Activated naive CD4-positive, alpha-beta T cell treated with anti-CD3 and anti-CD28 coated beads, Interleukin-2, amount 10 ng/mL, durations not matched to agents 7 days and 5 days (primary cell): Measurements from ENCODE around the gene WNK4.
"Not testable (repeated sequence)": the region's sequence is repeated elsewhere in the genome, so short reads cannot be mapped to it uniquely, and the experiment has no call there.

Source experiments
- CTCF ChIA-PET: fragments of 350-600 bp; sonication (Branson Sonifier 250); formaldehyde crosslinking; loops from one replicate; lab custom pipeline; 2021; ENCODE audit warnings: antibody characterized with exemption; lab: Charles Lee
- DNase-seq: peaks from one replicate; pipeline ENCODE4 v3.0.0-alpha.2; 2020
- H3K27ac Mint-ChIP-seq: one replicate; pipeline ENCODE4 v1.8.0; 2021; ENCODE audit warnings: mild to moderate bottlenecking, moderate library complexity, mixed read lengths
- H3K27me3 Mint-ChIP-seq: one replicate; pipeline ENCODE4 v1.8.0; 2021; ENCODE audit warnings: mild to moderate bottlenecking, mixed read lengths
- H3K36me3 Mint-ChIP-seq: one replicate; pipeline ENCODE4 v1.8.0; 2021; ENCODE audit warnings: mixed read lengths
- H3K4me1 Mint-ChIP-seq: one replicate; pipeline ENCODE4 v1.8.0; 2021; ENCODE audit warnings: mixed read lengths
- H3K4me3 Mint-ChIP-seq: one replicate; pipeline ENCODE4 v1.8.0; 2021; ENCODE audit warnings: mild to moderate bottlenecking, moderate library complexity, mixed read lengths
- H3K9me3 Mint-ChIP-seq: one replicate; pipeline ENCODE4 v1.8.0; 2021; ENCODE audit warnings: mixed read lengths

Gene WNK4

DNA sequence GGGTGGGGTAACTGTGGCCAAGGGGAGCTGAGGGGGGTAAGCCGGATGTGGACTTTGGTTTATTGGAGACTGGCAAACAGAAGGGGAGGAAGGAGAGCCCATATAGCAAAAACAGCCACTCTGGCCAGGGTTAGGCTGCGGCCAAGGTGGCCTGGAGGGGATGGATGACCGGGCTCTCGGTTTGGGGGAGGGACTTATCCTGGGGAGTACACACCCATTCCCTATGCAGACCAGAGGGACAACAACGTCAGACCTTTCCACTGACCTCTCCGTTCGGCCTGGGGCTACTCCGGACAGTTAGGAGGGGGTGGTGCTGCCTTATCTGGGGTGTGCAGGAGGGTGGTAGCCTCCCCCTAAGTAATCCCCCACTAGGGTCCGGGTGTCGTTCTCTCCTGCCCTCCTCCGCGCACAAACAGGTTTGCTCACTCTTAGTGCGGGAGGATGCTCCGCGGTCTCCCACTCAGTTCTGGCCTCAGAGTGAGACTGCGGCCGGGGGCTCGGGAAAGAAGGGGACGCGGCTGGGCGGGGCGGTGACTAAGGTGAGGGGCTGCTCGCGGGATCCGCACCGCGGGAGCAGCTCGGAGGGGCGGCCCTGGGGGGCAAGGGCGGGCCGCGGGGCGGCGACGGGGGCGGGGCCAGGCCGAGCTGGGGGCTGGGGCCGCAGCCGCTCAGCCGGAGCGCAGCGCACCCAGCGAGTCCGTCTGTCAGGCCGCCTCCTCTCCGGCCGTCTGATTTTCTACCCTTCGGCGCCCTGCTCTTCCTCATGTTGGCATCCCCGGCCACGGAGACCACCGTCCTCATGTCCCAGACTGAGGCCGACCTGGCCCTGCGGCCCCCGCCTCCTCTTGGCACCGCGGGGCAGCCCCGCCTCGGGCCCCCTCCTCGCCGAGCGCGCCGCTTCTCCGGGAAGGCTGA lies at the start of gene WNK4:
TSS of gene WNK4 (plus strand) at position 675 of the 915 bp plus-strand sequence. CDS start at position 764, 89 bp downstream.
- no peak within 1 kb of the TSS for H3K27ac Mint-ChIP-seq
- CTCF ChIA-PET, result interaction anchor here (1.0 kb wide), 1 partner anchor 40 kb away, joined by 3 read pairs; no protein-coding TSS in a partner anchor
- peaks cover 26% of the 10 kb centered on the region for H3K4me1 Mint-ChIP-seq
- no peak for DNase-seq
- H3K9me3 Mint-ChIP-seq, result no peaks in the 10 kb centered on the region
- H3K27me3 Mint-ChIP-seq, result peaks cover 62% of the 10 kb centered on the region
- H3K36me3 Mint-ChIP-seq, result peaks cover 30% of the 10 kb centered on the region
- H3K4me3 Mint-ChIP-seq, result no peak within 1 kb of the TSS

DNA sequence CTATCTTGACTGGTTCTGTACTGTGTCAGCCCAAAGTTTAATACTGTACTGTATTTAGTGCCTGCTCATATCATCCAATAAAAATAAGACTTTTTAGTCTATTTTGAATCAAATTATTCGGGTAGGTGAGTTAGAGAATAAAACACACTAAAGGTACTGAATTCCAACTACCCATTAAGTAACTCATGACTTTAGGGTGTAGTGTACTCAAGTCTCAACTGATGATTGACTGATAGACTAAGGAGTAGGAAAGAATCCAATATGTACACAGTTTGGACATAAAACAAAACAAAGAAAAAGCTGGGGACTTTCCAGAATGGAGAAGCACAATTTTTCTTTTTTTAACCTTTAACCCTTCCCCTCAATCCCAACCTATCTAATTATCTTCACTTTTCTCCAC lies 39.7 kb upstream of the WNK4 start:
- Mint-ChIP-seq H3K27ac (no peak overlapping the region), H3K9me3 (no peaks in the 10 kb centered on the region), H3K4me1 (peaks cover 22% of the 10 kb centered on the region), H3K36me3 (no peaks in the 10 kb centered on the region), H3K27me3 (peaks cover 5% of the 10 kb centered on the region), H3K4me3 (no peak overlapping the region)
- CTCF ChIA-PET, result no interaction called here
- no peak for DNase-seq

DNA sequence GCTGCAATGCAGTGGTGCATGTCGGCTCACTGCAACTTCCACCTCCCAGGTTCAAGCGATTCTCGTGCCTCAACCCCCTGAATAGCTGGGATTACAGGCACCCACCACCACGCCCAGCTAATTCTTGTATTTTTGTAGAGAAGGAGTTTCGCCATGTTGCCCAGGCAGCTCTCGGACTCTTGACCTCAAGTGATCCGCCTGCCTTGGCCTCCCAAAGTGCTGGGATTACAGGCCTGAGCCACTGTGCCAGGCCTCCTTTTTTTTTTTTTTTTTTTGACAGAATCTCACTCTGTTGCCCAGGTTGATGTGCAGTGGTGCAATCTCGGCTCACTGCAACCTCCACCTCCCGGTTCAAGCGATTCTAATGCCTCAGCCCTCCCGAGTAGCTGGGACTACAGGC lies 37.5 kb upstream of the WNK4 start:
- not testable (repeated sequence) for DNase-seq, H3K9me3 Mint-ChIP-seq, H3K4me3 Mint-ChIP-seq, H3K36me3 Mint-ChIP-seq, H3K27ac Mint-ChIP-seq
- peaks cover 22% of the 10 kb centered on the region for H3K4me1 Mint-ChIP-seq
- CTCF ChIA-PET, result interaction anchor here (1.3 kb wide), 1 partner anchor 16 kb away, joined by 3 read pairs; no protein-coding TSS in a partner anchor
- peaks cover 23% of the 10 kb centered on the region for H3K27me3 Mint-ChIP-seq

DNA sequence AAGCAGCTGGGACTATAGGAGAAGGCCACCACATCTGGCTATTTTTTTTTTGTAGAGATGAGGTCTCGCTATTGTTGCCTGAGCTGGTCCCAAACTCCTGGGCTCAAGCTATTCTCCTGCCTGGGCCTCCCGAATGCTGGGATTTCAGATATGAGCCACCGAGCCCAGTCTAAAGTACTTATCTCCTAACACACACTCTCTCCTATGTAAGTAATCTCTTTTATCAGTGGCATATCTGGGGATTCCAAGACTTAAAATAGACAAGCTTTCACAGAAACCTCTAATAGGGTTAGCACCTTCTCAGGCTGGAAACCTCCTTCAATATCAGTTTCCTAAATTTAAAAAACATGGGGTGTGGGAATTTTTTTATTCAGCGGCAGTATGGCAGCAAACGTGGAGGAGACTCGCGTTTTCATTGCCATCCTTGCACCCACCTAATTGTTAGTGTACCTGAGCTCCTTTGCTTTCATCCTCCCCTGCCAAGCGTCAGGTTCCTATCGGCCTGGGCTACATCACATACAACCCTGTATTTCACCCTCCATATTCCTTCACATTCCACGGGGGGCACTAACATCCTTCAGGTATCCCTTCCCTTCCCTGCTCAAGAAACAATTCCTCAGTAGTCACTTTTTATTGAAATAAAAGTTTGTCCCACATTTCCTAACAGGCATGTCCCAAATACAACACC lies 36.7 kb upstream of the WNK4 start:
- CTCF ChIA-PET, result interaction anchor here (1.3 kb wide), 1 partner anchor 16 kb away, joined by 3 read pairs; no protein-coding TSS in a partner anchor
- no peaks in the 10 kb centered on the region for H3K9me3 Mint-ChIP-seq
- no peak for DNase-seq
- H3K4me3 Mint-ChIP-seq, result peak overlapping the region; percentile 98
- H3K27me3 Mint-ChIP-seq, result peaks cover 32% of the 10 kb centered on the region
- peaks cover 22% of the 10 kb centered on the region for H3K4me1 Mint-ChIP-seq
- no peaks in the 10 kb centered on the region for H3K36me3 Mint-ChIP-seq
- H3K27ac Mint-ChIP-seq, result peak overlapping the region; percentile 94

DNA sequence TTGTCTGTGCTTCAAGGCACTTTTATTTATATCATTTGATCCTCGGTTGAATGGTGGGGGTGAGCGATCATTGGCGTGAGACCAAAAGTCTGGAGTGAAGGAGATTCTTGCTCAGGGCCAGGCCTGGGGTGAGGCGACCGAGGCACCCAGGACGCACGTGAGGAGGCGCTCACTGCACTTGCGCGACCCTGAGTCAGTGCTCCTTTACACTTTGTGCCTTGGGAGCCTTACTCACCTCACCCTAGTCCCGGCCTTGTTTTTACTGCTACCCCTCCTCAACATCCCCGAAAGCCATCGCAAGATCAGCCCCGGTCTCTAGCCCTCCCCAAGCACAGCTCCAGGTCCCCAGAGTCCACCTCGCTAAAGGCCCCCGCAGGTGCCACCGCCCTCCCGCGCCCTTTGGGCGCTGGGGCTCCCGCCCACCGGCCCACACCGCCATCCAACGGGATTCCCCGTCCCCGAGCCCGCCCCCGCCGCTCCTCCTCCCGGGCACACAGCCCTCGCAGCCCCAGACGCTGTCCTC lies 36.1 kb upstream of the WNK4 start:
- CTCF ChIA-PET, result interaction anchor here (1.3 kb wide), 1 partner anchor 17 kb away, joined by 3 read pairs; no protein-coding TSS in a partner anchor
- Mint-ChIP-seq H3K36me3 (no peaks in the 10 kb centered on the region), H3K27ac (peak overlapping the region; percentile 94), H3K4me3 (peak overlapping the region; percentile 98), H3K27me3 (peaks cover 36% of the 10 kb centered on the region), H3K9me3 (no peaks in the 10 kb centered on the region), H3K4me1 (peaks cover 22% of the 10 kb centered on the region)
- peak; percentile 80 for DNase-seq

DNA sequence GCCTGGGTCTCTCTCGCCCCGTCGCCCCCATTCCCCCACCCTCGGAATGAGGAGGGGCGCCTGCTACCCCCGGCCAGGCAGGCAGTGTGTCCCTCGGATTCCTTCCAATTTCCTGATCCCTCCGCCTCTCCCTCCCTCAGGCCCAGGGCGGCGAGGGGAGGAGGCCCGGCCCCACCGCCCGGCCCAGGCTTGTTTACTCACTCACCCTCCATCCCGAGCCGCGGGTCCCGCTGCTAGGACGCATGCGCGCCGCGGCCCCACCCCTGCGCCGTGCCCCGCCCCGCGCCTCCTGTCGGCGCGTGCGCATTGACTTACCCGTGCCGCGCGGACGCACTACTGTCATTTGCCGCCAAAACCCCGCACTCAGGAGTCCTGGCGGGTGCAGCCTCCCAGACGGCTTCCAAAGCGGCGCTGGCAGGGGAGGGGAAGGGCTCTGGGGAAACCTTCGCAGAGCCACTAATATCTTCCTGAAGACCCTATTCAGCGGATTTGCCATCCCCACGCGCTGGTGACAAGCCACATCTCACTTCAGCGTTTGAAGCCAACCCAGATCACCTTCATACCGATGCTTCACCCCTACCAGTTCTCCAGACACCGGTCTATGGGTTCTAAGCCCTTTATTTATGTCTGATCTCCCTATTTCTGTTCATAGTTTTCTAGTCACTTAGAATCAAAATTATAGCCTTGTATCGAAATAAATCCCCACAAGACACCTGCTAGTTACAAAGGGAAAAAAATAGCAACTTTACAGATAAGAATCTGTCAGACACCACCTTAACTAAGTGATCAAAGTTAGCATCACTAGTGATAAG lies 35.4 kb upstream of the WNK4 start, which contains the start of gene EZH1:
TSS of gene EZH1 (minus strand) at position 235 of the 812 bp plus-strand sequence. CDS start 16,099 bp downstream, outside the sequence.
- Mint-ChIP-seq H3K9me3 (no peaks in the 10 kb centered on the region), H3K36me3 (no peaks in the 10 kb centered on the region), H3K4me1 (peaks cover 22% of the 10 kb centered on the region), H3K27ac (peak within 1 kb of the TSS; percentile 94), H3K27me3 (peaks cover 41% of the 10 kb centered on the region), H3K4me3 (peak within 1 kb of the TSS; percentile 98)
- CTCF ChIA-PET, result no interaction called here
- DNase-seq, result peak; percentile 92

DNA sequence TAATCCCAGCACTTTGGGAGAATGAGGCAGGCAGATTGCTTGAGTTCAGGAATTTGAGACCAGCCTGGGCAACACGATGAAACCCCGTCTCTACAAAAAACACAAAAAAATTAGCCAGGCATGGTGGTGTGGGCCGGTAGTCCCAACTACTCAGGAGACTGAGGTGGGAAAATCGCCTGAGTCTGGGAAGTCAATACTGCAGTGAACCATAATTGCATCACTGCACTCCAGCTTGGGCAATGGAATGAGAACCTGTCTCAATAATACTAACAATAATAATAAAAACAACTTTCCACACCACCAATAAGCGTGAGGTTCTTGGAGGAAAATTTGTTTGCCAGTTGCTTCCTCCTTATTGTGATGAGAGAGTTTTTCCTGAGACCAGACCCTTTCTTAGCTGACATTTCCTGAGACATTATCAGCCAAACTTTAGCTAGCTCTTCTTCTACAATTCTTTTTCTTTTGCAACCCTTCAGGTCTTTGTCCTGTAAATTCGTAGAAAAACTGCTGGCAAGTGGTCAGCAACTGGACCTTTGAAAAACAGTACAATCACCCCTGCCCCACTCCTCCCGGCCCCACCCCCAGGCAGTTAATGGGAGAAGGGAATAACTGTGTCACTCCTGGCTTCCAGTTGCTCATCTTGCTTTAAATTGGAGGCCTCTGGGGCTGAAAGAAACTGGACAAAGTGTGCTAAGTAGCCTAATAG lies 32.1 kb upstream of the WNK4 start:
- Mint-ChIP-seq H3K27me3 (peaks cover 69% of the 10 kb centered on the region), H3K36me3 (no peaks in the 10 kb centered on the region), H3K27ac (no peak overlapping the region), H3K4me1 (peaks cover 18% of the 10 kb centered on the region), H3K9me3 (no peaks in the 10 kb centered on the region), H3K4me3 (no peak overlapping the region)
- CTCF ChIA-PET, result interaction anchor here (1.0 kb wide), 1 partner anchor 15 kb away, joined by 5 read pairs; no protein-coding TSS in a partner anchor
- DNase-seq, result no peak

DNA sequence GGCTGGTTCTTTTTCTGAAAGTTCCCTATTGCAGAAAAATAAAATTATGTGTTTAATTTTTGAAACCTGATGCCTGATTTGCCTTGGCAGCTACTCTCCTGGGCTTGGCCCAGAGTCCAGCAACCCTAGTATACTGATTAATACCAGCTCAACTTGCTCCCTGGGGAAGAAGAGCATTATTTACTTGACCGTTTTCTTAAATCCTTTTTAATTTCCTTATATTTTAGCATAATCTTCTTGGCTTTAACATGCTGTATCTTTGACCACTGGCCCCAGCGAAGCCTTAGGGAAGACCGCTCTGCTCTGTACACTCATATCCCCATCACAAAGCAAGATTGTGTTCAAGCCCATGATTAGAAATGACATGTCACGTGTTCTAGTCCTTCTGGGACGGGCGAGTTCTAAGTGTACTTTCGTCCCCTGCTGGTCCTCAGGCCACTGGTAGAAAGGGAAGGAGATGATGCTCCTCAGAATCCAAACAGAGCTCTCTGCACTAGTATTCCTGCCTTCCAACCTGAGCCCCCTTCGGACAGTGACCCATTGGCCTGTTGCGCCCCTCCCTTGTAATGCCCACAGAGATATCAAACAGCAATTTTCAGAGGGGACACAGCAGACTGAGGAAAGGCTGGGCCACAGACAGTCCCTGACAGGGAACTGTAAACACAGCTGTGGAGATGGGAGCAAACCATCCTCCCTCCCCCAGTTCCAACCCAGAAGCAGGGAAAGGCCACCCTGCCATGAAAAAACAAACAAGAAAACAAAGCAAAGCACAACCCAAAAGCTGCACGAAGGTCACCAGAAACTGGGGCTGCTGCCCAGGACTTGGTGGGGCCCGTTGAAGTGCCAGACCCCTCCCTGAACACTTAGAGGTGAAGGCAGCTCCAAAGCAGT lies 31.3 kb upstream of the WNK4 start:
- H3K27ac Mint-ChIP-seq, result no peak overlapping the region
- peaks cover 77% of the 10 kb centered on the region for H3K27me3 Mint-ChIP-seq
- H3K36me3 Mint-ChIP-seq, result no peaks in the 10 kb centered on the region
- no peak for DNase-seq
- CTCF ChIA-PET, result interaction anchor here (1.0 to 2.8 kb wide), 3 partner anchors 14 to 342 kb away, joined by 3 to 10 read pairs (median 5); no protein-coding TSS in a partner anchor
- no peak overlapping the region for H3K4me3 Mint-ChIP-seq
- H3K4me1 Mint-ChIP-seq, result peaks cover 10% of the 10 kb centered on the region
- no peaks in the 10 kb centered on the region for H3K9me3 Mint-ChIP-seq

DNA sequence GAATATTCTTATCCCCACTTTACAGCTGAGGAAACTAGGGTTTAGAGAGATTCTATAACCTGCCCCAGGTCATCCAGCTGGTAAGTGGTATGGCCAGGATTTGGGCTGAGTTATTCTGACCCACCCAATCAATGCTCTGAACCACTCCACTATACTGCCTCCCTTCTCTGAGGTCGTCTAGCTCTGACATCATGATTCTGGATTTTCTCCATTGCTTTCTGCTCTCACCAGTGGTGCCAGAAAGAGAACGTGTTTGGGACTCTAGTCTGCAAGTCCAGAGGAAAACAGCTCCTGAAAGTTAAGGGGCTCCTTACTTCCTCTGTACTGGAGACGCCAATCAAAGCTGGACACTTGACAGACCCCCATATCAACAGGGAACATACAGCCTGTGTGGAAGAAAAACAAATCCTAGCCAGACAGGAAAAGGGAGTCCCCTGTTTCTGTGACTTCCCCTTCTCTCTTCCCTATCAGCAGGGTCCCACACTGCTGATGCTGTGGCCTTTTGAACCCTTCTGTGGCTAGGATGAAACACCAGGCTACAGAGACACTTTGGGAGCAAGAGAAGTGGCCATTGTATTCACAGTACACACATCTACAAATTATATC lies 29.6 kb upstream of the WNK4 start:
- Mint-ChIP-seq H3K4me3 (no peak overlapping the region), H3K27me3 (peaks cover 85% of the 10 kb centered on the region), H3K4me1 (no peaks in the 10 kb centered on the region), H3K27ac (no peak overlapping the region), H3K36me3 (no peaks in the 10 kb centered on the region), H3K9me3 (no peaks in the 10 kb centered on the region)
- no peak for DNase-seq
- CTCF ChIA-PET, result interaction anchor here (1.1 to 2.8 kb wide), 2 partner anchors 10 to 13 kb away, joined by 3 to 10 read pairs; partner anchors contain the start of gene RAMP2

DNA sequence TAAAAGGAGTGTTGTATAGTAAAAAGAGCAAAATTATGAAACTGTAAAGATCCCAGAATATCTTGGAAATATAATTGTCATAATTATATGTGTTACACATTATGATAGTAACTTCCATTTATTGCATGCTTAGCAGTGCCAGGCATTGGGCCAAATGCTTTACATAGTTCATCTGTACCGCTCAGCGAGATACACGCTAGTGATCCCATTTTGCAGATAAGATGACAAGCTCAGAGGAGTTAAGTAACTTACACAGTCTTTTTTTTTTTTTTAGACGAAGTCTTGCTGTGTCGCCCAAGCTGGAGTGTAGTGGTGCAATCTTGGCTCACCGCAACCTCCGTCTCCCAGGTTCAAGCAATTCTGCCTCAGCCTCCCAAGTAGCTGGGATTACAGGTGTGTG lies 28.8 kb upstream of the WNK4 start:
- Mint-ChIP-seq H3K4me1 (no peaks in the 10 kb centered on the region), H3K4me3 (no peak overlapping the region), H3K9me3 (no peaks in the 10 kb centered on the region), H3K36me3 (no peaks in the 10 kb centered on the region), H3K27me3 (peaks cover 85% of the 10 kb centered on the region), H3K27ac (no peak overlapping the region)
- CTCF ChIA-PET, result interaction anchor here (2.8 kb wide), 1 partner anchor 12 kb away, joined by 10 read pairs; no protein-coding TSS in a partner anchor
- no peak for DNase-seq

DNA sequence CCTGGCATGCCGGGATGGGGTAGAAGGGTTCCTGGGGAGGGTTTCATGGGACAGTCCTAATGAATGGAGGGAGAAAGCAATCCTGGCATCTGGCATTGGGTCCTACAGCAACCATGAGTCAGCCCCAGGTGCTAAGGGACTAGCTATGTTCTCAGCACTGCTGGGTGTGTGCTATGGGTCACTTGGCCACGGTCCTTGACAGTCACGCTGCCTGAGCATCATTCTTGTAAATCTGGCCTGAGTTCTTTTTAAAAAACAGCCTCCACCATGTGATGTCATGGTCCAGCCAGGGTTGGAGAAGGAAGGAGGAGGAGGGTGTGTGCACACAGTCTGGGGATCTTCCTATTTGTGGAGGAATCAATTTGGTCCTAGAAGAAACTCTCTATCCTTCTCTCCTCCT lies 25.6 kb upstream of the WNK4 start:
- Mint-ChIP-seq H3K4me1 (no peaks in the 10 kb centered on the region), H3K27ac (no peak overlapping the region), H3K4me3 (no peak overlapping the region), H3K36me3 (no peaks in the 10 kb centered on the region), H3K27me3 (peaks cover 89% of the 10 kb centered on the region), H3K9me3 (no peaks in the 10 kb centered on the region)
- CTCF ChIA-PET, result no interaction called here
- no peak for DNase-seq
